Bronchial epithelial cell (primary cell): ENCODE data around the gene ANKAR. TPM values are rescaled to one million over a fixed set of nuclear protein-coding genes. Genes with fewer than 3 reads are reported as not detected.
"Not testable (repeated sequence)": the region's sequence is repeated elsewhere in the genome, so short reads cannot be mapped to it uniquely, and the experiment has no call there.

ENCODE experiments used
- DNase-seq: peaks from one replicate; pipeline ENCODE4 v3.0.0-alpha.2; 2010; ENCODE audit warnings: low read depth
- FAIRE-seq: peaks from 2 replicates; lab custom pipeline; 2011; peaks lifted over from hg19 to GRCh38; lab: Jason Lieb, UNC
- H3K27me3 ChIP-seq: 2 replicates; pipeline ENCODE4 v1.5.1; 2011; ENCODE audit warnings: low read length; ENCODE audit not compliant: control insufficient read depth, insufficient read depth
- H3K36me3 ChIP-seq: 2 replicates; pipeline ENCODE4 v1.5.1; 2011; ENCODE audit warnings: low read length; ENCODE audit not compliant: control insufficient read depth, insufficient read depth
- H3K4me3 ChIP-seq: 2 replicates; pipeline ENCODE4 v1.5.1; 2011; ENCODE audit warnings: mild to moderate bottlenecking, low read depth, low read length, control low read depth
- total RNA-seq: library from RNA; depleted of rRNA; stranded (reverse); fragments of >200 nt; gene quantifications from 2 replicates; pipeline ENCODE4 v1.2.1, GENCODE V29; 2014
- TF ChIP-seq, protein P1 (sequence below): IDR thresholded peaks from 2 replicates; pipeline ENCODE4 v1.5.1; 2011; ENCODE audit warnings: mild to moderate bottlenecking, moderate library complexity, low read length, control low read depth, inconsistent platforms; ENCODE audit not compliant: insufficient read depth, severe bottlenecking

The ANKAR gene
- total RNA-seq, 1 donor from 2014 or later: 2.1 TPM

DNA sequence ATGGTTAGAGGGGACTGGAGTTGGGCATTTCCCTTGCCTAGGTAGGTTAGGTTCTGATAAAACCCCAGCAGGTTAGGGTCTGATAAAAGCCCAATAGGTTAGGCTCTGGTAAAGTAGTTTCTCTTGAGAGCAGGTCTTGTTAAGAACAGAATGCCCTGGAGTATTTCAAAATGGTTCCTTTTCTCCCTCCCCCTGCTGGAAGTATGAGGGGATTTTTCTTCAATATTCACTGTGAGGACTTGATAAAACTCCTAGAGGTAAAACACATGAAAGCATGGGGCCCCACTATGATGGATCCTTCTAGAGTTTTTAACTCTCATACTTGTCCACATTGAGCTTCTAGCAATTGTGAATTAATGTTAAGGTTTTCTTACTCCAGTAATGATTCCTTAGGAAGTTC, 27.6 kb downstream of the ANKAR start:
- TF ChIP-seq, protein P1, sequence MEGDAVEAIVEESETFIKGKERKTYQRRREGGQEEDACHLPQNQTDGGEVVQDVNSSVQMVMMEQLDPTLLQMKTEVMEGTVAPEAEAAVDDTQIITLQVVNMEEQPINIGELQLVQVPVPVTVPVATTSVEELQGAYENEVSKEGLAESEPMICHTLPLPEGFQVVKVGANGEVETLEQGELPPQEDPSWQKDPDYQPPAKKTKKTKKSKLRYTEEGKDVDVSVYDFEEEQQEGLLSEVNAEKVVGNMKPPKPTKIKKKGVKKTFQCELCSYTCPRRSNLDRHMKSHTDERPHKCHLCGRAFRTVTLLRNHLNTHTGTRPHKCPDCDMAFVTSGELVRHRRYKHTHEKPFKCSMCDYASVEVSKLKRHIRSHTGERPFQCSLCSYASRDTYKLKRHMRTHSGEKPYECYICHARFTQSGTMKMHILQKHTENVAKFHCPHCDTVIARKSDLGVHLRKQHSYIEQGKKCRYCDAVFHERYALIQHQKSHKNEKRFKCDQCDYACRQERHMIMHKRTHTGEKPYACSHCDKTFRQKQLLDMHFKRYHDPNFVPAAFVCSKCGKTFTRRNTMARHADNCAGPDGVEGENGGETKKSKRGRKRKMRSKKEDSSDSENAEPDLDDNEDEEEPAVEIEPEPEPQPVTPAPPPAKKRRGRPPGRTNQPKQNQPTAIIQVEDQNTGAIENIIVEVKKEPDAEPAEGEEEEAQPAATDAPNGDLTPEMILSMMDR: no peak
- FAIRE-seq (no peak), DNase-seq (peak; percentile 2)
- Histone ChIP-seq H3K36me3 (no peaks in the 10 kb centered on the region), H3K4me3 (no peak overlapping the region), H3K27me3 (no peaks in the 10 kb centered on the region)

DNA sequence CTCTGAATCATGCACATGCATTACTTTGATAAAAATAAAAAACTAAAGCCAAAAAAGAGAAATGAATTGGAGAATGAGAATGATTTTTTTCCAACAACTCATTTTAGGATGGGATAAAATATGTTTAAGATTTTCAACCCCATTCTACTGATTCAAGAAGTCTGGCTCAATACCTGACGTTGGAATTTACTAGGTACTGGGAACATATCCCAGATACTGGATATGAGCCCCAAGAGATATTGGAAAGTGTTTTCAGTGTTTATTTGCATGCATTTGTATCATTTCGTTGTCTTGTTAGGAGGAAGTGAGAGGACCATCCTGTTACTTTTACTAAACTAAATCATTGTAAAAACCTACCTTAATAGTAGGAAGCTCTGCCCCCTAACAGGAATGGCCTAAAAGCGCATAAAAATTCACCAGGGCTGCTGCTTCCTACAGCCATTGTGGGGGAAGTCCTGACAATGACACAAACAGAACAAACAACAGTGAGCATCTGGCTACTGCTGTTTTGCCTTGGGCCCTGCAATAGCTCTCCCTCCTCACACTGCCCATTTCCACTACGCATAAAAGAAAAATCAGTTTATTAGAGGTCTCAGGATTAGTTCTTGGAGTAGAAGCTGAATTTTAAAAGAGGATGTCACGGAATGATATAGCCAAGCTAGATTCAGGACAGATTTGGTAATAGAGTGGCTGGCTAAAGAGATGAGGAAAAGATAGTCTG, 35.2 kb downstream of the ANKAR start:
- TF ChIP-seq, protein P1: no peak
- H3K36me3 ChIP-seq: no peaks in the 10 kb centered on the region
- no peak overlapping the region for H3K4me3 ChIP-seq
- FAIRE-seq (no peak), DNase-seq (no peak)
- H3K27me3 ChIP-seq: no peaks in the 10 kb centered on the region

DNA sequence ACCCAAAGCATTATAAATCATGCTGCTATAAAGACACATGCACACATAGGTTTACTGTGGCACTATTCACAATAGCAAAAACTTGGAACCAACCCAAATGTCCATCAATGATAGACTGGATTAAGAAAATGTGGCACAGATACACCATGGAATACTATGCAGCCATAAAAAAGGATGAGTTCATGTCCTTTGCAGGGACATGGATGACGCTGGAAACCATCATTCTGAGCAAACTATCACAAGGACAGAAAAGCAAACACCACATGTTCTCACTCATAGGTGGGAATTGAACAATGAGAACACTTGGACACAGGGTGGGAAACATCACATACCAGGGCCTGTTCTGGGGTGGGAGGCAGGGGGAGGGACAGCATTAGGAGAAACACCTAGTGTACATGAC, 43.1 kb downstream of the ANKAR start:
- not testable (repeated sequence) for DNase-seq, FAIRE-seq, H3K4me3 ChIP-seq, H3K36me3 ChIP-seq, H3K27me3 ChIP-seq

DNA sequence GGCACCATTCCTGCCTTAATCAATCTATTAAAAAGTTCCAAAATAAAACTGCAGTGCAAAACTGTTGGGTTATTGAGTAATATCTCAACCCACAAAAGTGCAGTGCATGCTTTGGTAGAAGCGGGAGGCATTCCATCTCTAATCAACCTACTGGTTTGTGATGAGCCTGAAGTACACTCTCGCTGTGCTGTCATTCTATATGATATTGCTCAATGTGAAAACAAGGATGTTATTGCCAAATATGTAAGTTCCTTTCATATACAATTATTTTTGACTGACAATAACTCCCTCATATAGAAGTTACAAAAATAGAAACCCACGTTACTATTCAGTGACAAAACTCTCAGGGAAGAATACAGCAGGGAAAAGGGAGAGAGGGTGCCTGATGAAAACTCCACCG, 45.1 kb downstream of the ANKAR start:
- DNase-seq: no peak
- Histone ChIP-seq H3K36me3 (no peaks in the 10 kb centered on the region), H3K27me3 (no peaks in the 10 kb centered on the region), H3K4me3 (no peak overlapping the region)
- TF ChIP-seq, protein P1: no peak
- no peak for FAIRE-seq

DNA sequence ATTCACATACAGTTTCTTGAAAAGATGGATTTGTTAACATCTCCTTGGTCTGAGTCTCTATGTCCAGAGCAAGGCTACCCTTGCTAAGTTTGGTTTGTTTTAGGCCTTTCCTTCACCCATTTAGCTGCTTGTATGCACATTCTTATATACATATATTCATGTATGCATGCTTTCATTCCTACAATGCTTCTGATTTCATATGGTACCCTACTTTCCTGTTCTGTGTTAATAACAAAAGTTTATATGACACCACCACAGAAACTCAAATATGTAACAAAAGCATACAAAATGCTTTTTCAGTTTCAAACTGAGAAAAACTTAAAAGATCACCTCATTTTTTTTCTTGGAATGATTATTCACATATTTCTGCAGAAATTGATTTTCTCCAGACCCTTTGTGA, 48.7 kb downstream of the ANKAR start:
- no peak for DNase-seq
- Histone ChIP-seq H3K36me3 (no peaks in the 10 kb centered on the region), H3K27me3 (no peaks in the 10 kb centered on the region), H3K4me3 (no peak overlapping the region)
- no peak for FAIRE-seq
- TF ChIP-seq, protein P1: no peak

Other genes starting within 250 kb of the ANKAR start
- 41.1 and 42.5 TPM in 2 replicates for gene WDR75, start 233.2 kb upstream of the ANKAR start, total RNA-seq
- gene SLC40A1, start 93.9 kb upstream of the ANKAR start, total RNA-seq: 1.0 and 1.1 TPM in 2 replicates
- 30.3 and 36.6 TPM in 2 replicates for gene ASNSD1, start 13.2 kb upstream of the ANKAR start, total RNA-seq
- gene OSGEPL1, start 88.1 kb downstream of the ANKAR start, total RNA-seq: 2.8 and 6.6 TPM in 2 replicates
- 38.9 and 46.9 TPM in 2 replicates for gene ORMDL1, start 109.7 kb downstream of the ANKAR start, total RNA-seq
- 22.3 and 22.6 TPM in 2 replicates for gene PMS1, start 109.8 kb downstream of the ANKAR start, total RNA-seq